ENCODE data around the gene RHOBTB3.

- TF ChIP-seq EZH2phosphoT487 (IDR thresholded peaks at IDR 0.05; ENCODE audit: insufficient read depth, low read depth) (no peak), EZH2 (IDR thresholded peaks at IDR 0.05; ENCODE audit: insufficient read depth, poor library complexity, severe bottlenecking) (no peak)
Observed at GRCh38 chr5:95800553-95800952, 69.4 kb downstream of the RHOBTB3 start.
